Lower leg skin (tissue), 3 donors: ENCODE results near the gene SCN4B.

ENCODE experiments used
- POLR2A ChIP-seq, 2 donors: fragments of 450-650 bp; IDR thresholded peaks; one replicate each; pipeline ENCODE4 v1.6.1; 2016 to 2017; ENCODE audit warnings: antibody characterized with exemption in 2 of 2, mild to moderate bottlenecking in 1 of 2, moderate library complexity in 1 of 2
- TF ChIP-seq, protein P1 (sequence below), 3 donors: fragments of 450-650 bp; IDR thresholded peaks; one replicate each; pipeline ENCODE4 v1.5.1; 2016; ENCODE audit warnings: antibody characterized with exemption in 3 of 3, mild to moderate bottlenecking in 3 of 3, moderate library complexity in 2 of 3

DNA sequence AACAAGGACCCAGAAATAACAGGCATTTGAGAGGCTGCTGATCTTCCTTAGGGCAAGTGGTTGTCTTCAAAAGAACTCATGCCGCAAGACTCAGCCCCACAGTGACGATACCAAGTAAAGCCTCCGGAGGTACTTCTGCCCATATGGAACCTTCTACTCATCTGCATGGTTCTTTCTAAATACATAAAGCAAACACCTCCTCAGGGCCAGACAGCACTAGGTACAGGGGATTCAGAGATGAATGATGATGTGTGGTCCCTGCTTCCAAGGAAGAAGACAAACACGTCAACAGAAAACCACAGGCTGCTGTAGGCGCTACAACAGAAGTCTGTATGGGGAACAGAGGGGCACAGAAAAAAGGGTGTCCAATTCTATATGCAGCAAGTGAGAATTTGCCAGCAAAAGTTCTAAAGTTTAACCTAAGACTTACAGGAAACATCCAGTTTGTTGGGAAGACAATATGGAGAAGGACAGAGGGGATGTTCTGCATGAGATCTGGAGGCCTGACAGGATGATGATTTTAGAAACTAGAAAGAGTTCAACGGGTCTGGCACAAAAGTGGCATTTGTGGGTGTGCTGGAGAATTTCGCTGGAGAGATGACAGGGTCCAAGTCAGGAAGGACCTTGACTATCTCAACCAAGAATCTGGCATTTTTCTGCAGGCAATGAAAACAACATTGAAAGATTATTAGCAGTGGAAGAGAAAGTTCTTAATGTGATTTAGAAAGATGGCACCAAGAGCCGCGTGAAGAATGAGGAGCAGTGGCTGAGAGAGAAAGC lies 48.5 kb upstream of the SCN4B start:
- TF ChIP-seq, protein P1, sequence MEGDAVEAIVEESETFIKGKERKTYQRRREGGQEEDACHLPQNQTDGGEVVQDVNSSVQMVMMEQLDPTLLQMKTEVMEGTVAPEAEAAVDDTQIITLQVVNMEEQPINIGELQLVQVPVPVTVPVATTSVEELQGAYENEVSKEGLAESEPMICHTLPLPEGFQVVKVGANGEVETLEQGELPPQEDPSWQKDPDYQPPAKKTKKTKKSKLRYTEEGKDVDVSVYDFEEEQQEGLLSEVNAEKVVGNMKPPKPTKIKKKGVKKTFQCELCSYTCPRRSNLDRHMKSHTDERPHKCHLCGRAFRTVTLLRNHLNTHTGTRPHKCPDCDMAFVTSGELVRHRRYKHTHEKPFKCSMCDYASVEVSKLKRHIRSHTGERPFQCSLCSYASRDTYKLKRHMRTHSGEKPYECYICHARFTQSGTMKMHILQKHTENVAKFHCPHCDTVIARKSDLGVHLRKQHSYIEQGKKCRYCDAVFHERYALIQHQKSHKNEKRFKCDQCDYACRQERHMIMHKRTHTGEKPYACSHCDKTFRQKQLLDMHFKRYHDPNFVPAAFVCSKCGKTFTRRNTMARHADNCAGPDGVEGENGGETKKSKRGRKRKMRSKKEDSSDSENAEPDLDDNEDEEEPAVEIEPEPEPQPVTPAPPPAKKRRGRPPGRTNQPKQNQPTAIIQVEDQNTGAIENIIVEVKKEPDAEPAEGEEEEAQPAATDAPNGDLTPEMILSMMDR (IDR thresholded peaks at IDR 0.05): no peak
- no peak for TF ChIP-seq POLR2A (IDR thresholded peaks at IDR 0.05)
